Lower leg skin (tissue), 3 donors: ENCODE results near the gene SHROOM2.

Experiments used
- CTCF ChIP-seq, 3 donors: fragments of 450-650 bp; IDR thresholded peaks; one replicate each; pipeline ENCODE4 v1.5.1; 2016; ENCODE audit warnings: antibody characterized with exemption in 3 of 3, mild to moderate bottlenecking in 3 of 3, moderate library complexity in 2 of 3
- POLR2A ChIP-seq, 2 donors: fragments of 450-650 bp; IDR thresholded peaks; one replicate each; pipeline ENCODE4 v1.6.1; 2016 to 2017; ENCODE audit warnings: antibody characterized with exemption in 2 of 2, mild to moderate bottlenecking in 1 of 2, moderate library complexity in 1 of 2

- TF ChIP-seq POLR2A (IDR thresholded peaks at IDR 0.05) (no peak), CTCF (IDR thresholded peaks at IDR 0.05) (no peak)
Measured at GRCh38 chrX:9860826-9861225, 74.6 kb downstream of the SHROOM2 start.
